Esophagus squamous epithelium (tissue), 4 donors: Measurements from ENCODE around the gene RANBP3.

ENCODE experiments used
- POLR2A ChIP-seq, 4 donors: fragments of 450-650 bp; IDR thresholded peaks; one replicate each; pipeline ENCODE4 v1.6.1; 2017; ENCODE audit warnings: antibody characterized with exemption in 4 of 4, mild to moderate bottlenecking in 4 of 4, moderate library complexity in 3 of 4
- TF ChIP-seq, protein P1 (sequence below), 6 experiments: fragments of 450-650 bp in 4 of 6; fragments of 200-600 bp in 2 of 6; sonication (generic) in 2 of 6; IDR thresholded peaks; one replicate each; pipeline ENCODE4 v1.5.1; 2016 to 2019; ENCODE audit warnings: antibody characterized with exemption in 6 of 6, mild to moderate bottlenecking in 4 of 6, moderate library complexity in 4 of 6

DNA sequence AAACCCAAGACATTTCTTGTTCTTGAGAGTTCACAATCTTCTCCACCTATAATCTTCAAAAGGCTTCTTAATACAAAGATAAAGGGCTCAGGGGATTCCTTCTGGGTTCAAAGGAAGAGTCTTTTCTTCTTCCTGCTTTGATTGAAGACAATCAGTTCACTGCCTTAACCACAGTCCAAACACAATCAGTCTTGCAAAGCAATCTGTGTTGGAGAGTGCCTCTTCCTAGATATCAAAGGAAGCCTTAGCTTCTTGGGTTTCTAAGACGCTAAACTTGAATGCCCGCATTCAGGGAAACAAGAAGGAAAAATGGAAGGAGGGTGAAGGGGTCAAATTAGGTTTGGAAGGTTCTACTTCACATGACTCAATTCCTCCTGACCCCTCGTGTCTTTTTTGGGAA, 27.2 kb downstream of the RANBP3 start:
- TF ChIP-seq, protein P1, sequence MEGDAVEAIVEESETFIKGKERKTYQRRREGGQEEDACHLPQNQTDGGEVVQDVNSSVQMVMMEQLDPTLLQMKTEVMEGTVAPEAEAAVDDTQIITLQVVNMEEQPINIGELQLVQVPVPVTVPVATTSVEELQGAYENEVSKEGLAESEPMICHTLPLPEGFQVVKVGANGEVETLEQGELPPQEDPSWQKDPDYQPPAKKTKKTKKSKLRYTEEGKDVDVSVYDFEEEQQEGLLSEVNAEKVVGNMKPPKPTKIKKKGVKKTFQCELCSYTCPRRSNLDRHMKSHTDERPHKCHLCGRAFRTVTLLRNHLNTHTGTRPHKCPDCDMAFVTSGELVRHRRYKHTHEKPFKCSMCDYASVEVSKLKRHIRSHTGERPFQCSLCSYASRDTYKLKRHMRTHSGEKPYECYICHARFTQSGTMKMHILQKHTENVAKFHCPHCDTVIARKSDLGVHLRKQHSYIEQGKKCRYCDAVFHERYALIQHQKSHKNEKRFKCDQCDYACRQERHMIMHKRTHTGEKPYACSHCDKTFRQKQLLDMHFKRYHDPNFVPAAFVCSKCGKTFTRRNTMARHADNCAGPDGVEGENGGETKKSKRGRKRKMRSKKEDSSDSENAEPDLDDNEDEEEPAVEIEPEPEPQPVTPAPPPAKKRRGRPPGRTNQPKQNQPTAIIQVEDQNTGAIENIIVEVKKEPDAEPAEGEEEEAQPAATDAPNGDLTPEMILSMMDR (IDR thresholded peaks at IDR 0.05) = no peak
- TF ChIP-seq POLR2A (IDR thresholded peaks at IDR 0.05) = no peak
